GM19099 (cell line): Measurements from ENCODE around the gene TBX18.

ENCODE experiments used
- POLR2A ChIP-seq: IDR thresholded peaks from 3 replicates; pipeline ENCODE4 v1.6.1; 2011; ENCODE audit warnings: low read depth; ENCODE audit not compliant: insufficient read length; ENCODE audit errors: extremely low read depth

TBX18 gene

DNA sequence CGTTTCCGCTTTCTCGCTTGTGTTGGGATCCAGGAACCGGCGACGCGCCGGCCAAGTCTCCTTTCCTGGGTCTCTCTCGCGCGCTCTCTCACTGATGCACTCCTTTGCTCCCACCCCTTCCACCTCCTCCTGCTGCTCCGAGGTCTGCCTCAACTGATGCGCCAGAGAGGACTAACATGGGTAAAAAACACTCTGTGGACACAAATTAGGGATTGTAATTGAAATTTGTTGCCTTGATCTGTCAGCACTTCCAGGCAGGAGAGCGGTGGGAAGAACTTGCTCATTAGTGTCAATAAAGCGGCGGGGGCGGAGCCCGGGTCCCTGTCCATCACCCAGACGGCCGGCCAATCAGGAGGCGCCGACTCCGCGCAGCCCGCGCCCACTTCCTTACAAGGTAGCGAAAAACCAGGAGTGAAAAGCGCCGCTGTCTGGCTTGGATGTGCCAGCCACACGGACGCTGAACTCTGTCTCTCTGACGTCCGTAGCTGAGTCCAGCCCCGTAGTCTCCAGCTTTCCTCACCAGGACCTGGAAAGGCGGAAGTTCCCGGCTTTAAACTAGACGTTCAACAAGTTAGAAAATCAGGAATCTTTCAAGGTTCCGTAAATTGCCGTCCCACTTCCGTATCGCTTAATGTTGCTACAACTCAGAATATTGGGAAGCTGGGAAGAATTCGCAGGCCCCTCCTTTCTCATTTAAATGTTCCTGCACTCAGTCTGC, at the start of gene TBX18:
Gene TBX18, minus strand, starts transcription at position 267 of the 718 bp plus-strand sequence. CDS start 417 bp downstream, outside the sequence.
- TF ChIP-seq POLR2A, result no peak

DNA sequence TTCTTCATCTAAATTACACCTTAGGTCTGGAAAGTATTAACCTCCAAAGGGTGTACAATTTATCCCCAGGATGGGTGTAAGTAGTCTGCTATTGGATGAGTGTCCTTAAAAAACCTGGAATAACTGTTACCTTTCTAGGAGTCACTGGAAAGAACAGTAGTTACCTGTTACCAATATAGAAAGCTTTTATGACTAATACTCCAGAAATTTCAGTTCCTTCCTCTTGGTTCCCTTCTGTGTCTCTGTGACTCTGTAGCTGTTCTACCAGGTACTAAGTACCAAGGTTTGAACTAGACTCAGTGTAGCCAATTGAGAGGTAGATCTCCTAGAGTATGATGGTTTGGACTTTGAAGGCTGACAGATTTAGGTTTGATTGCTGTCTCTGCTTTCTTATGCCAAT, 47.0 kb upstream of the TBX18 start:
- no peak for TF ChIP-seq POLR2A

DNA sequence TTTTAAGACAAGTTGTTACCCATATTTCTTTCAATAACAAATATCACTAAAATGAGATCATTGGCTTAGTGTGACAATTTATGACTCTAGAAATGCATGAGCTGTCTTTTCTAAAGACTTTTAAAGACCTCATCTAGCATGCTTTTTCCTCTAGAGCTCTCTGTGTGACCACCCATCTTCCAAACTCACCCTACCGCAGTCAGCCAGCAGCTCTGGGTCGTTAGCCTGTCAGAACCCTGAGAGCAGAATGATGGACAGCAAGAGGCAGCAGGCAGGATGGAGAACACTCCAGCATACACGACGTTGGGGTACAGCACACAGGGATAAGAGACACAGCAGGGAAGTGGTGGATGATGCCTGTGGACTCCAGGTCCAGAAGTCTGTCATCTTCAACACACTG, 45.1 kb upstream of the TBX18 start:
- TF ChIP-seq POLR2A, result no peak

DNA sequence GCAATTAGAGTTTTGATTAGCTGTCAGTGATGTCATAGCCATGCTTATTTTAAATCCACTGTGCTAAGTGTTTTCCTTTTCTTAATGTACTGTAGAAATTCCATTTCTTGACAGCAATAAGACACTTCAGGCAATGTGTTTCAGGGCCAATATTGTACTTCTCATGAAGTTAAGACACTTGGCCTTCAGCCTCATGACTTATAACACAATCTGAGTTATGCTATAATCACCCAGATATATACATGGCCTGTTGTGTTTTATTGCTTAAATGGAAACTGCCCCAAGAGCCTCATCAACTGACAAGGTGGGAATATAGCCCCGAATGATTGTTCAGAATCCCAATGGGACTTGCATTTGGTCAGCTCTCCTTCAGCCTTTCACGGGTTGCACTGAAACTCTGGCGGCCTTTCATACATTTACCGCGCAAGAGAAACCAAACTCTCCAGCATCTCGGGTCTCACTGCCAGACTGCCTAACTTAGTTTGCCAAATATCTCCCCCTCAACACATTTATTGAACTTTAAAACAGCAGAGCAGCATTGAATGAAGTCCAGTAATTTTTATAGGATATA, 44.2 kb upstream of the TBX18 start:
- TF ChIP-seq POLR2A, result no peak

DNA sequence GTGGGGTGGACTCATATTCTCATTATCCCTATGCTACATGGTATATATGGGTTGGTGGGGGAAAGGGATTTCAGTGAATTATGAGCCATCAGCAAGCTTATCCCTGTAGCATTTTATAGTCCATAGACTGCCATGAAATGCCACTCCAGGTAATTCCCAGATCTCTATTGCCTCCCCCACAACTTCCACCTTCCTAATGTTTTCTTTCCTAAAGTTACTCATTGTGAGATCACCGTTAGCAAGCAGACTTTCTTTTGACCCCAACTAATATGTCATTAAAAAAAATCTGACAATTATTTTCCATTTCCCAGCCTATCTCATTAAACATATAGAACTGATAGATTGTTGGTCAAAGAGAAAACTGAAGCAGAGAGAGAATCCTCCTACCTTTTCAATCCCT, 40.7 kb upstream of the TBX18 start:
- TF ChIP-seq POLR2A, result no peak

DNA sequence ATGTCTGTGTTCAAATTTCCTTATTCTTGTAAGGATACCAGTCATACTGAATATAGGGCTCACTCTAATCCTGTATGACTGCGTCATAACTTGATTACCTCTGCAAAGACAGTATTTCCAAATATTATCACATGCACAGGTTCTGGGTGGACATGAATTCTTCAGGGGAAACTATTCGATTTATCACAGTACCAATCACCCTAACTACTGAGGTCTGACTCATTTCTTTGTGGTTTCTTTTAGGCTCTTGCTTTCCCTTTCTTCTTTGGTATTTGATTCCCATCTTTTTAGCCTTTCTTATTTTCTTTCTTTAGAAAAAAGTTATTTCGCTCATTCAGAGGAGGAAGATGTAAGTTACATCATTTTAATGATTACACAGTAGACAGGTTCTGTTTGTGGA, 40.3 kb upstream of the TBX18 start:
- TF ChIP-seq POLR2A, result no peak

DNA sequence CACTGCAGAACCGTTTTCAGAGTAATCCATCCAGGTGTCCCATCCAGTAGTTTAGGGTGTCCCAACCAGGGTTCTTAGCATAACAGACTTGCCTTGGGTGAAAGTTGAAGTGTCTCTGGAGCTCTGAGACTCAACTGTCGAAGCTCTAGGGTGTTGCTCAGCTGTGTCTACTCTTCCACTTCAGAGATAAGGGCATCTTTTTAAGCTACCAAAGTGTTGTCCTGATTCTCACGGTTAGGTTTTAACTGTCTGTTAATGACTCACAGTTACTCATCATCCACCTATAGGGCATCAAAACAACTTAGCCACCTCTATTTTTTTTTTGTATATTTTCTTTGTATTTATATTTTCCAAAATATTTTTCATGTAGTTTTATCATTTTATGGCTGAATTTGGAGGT, 36.9 kb upstream of the TBX18 start:
- no peak for TF ChIP-seq POLR2A

DNA sequence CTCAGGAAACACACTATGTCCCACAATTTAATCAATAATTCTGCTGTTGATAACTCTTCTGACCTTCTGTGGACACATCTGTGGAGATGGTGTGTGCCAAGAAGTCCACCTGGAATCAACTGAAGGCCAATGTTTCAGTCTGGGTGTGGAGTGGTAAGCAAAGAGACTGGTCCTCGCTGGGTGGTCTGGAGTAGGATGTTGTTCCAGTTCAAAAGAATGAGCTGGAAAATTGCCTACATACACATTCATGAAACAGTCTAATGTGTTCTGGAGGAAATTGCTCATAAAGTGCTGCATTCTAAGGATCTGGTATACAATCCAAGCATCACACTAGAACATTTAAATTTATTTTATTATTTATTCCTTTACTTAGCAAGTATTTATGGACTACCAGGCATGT, 33.9 kb upstream of the TBX18 start:
- TF ChIP-seq POLR2A, result no peak

DNA sequence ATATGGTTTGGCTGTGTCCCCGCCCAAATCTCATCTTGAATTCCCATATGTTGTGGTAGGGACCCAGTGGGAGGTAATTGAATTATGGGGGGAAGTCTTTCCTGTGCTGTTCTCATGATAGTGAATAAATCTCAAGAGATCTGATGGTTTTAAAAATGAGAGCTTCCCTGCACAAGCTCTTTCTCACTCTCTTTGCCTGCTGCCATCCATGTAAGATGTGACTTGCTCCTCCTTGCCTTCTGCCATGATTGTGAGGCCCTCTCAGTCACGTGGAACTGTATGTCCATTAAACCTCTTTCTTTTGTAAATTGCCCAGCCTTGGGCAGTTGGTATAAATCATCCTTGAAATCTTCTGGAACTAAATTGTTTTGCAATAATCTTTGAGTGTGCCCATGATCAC, 31.9 kb upstream of the TBX18 start:
- TF ChIP-seq POLR2A, result no peak

DNA sequence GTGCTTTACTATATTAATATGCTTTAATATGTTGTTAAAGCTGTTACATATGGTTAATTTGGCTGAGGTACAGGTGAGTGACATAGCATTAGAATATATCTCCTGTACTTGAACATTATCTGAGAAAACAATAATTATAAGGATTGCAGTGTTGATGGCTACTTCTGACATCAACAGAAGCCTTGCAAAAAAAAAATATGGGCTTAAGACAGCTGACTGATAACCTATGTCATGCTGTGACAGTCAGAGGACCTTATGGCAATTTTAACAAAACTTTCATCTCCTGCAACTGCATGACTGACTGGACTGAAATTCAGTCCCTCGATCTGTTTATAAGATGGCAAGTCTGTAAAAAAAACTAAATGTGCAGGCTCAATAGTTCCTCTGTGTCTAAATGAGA, 27.5 kb upstream of the TBX18 start:
- no peak for TF ChIP-seq POLR2A

DNA sequence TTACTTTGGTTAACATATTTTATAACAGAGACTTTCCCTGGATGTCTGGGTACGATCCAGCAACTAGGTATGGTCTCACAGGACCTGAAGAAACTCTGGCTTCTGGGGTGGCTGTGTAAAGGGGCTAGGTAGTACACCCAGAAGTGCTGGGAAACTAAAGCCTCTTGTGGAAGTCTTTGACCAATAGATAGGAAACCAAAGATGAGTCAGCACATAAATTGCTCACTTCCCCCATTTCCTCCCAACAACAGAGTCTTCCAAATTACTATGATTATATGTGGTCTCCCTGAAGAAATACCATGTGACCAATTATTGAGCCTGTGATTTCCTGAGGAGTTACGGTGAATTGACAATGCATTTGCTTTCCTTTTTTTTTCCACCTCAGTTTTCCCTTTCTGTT, 26.8 kb upstream of the TBX18 start:
- no peak for TF ChIP-seq POLR2A

DNA sequence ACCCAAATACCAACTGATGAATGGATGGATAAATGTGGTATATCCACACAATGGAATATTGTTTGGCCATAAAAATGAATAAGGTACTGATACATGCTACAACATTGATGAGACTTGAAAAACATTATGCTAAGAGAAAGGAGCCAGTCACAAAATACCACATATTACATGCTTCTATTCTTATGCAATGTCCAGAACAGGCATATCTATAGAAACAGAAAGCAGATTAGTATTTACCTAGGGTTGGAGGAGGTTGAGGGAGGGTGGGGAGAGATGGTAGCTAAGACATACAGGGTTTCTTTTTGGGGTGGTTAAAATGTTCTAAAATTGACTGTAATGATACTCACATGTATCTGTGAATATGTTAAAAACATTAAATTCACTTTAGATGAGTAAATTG, 24.8 kb upstream of the TBX18 start:
- no peak for TF ChIP-seq POLR2A

DNA sequence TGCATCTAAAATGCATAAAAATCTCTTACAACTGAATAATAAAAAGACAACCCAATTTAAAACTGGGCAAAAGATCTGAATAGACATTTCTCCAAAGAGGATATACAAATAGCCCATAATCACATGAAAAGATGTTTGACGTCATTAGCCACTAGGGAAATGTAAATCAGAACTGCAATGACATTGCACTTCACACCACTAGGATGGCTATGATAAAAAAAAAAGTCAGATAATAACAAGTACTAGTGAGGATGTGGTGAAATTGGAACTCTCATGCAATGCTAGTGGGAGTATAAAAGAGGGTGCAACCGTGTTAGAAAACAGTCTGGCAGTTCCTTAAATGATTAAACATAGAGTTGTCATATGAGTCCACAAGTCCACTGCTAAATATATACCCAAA, 24.3 kb upstream of the TBX18 start:
- TF ChIP-seq POLR2A, result no peak

DNA sequence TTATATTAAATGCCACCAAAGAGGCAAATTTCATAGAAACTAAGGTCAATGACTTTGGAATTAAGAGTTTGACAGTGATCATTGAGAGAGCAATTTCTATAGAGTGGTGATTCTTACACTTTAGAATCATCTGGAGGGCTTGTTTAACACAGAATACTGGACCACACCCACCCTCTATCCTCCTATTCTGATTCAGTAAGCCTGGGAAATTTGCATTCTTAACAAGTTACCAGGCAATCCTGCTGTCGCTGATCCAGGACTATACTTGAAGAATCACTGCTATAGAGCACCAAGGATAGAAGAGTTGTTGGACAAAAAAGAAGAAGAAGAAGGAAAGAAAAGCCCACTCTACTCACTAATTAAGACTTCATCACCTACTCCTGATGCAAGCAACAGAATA, 21.3 kb upstream of the TBX18 start:
- no peak for TF ChIP-seq POLR2A

DNA sequence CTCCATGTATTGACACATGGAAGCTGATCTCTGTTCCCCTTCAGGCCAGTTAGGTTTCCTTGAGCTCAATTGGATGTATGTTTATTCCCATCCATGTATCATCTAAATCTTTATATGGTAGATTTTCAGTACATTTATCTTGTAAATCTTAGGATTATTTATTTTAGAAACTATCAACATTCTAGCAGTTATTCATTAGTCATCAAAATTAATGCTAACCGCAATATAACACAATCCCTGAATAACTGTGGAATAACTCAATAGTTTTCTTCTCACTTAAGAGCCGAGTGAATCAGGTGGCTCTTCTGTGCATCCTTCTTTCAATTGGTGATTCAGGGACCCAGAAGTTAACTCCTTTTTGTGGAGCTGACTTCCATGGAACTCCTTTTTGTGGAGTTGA, 15.5 kb upstream of the TBX18 start:
- no peak for TF ChIP-seq POLR2A

DNA sequence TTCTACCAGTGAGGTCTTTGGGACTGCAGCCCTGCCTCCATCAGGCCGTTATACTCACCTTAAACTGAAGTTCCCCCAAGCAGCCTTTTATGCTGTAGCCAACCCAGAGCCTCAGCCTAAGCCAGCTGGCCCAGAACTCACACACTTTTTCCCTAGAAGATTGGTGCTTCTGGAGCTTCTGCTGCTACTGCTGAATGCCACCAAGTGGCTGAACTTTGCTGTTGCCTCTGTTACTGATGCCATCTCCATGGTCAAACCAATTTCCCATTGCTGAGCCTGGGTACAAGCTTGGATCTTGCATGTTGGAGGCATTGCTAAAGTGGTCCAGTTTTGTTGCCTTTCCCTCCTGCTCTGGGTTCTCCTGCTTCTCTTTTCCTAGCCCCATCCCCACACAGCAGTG, 15.0 kb upstream of the TBX18 start:
- TF ChIP-seq POLR2A, result no peak

DNA sequence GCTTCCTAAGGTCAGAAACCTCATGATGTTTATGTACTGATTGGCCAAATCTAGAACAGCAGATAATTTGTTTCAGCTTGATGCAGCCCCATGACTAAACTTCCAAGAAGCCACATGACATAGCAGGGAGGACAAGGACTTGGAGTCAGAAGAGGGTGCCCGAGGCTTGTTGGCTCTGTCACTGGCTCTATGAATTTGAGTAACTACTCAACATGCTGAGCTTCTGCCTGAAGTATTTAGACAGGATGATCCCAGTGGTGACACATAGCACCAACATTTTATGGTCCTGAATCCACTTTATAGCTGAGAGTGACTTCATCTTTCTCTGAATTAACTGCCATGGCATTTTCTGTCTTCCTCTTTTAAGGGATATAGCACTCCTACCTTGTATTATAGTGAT, 13.5 kb upstream of the TBX18 start:
- no peak for TF ChIP-seq POLR2A
